Activated CD8-positive, alpha-beta memory T cell treated with anti-CD3 and anti-CD28 coated beads, Interleukin-2, amount 50 U/mL, for 24 hours (primary cell): ENCODE data around the gene NDUFA6.
"Not testable (repeated sequence)": the region's sequence is repeated elsewhere in the genome, so short reads cannot be mapped to it uniquely, and the experiment has no call there.

Source experiments
- DNase-seq: peaks from one replicate; pipeline ENCODE4 v3.0.0-alpha.2; 2020; ENCODE audit errors: extremely low read depth

The NDUFA6 gene

DNA sequence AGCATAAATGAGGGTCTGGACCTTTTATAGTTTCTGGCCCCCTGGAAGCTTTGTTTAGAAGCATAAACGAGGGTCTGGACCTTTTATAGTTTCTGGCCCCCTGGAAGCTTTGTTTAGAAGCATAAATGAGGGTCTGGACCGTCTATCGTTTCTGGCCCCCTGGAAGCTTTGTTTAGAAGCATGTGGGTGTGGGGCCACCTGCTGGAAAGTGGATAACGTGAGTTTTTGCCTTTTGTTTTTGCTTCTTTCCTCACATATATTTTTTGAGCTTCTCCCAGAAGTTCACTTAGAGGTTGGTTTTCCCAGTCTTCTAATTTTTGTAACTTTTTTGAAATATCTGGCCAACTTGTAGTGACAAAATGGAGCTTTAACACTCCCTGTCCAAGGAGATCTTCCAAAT lies 22.2 kb upstream of the NDUFA6 start:
- DNase-seq = not testable (repeated sequence)

DNA sequence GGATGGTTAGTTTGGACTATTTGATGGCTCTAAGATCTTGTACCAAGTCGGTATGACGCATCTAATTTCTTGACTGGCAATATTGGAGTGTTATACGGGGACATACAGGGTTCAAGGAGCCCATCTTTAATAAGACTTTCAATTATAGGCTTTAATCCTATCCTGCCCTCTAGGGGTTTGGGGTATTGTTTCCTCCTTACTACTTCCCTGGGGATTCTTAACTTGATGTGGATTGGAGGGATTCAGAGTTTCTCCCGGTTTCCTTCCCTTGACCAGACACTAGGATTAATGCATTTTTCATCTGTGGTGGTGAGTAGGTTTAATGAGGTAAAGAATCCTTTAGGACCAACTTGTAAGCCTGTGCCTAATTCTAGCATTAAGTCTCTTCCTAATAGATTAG lies 21.2 kb upstream of the NDUFA6 start:
- no peak for DNase-seq

DNA sequence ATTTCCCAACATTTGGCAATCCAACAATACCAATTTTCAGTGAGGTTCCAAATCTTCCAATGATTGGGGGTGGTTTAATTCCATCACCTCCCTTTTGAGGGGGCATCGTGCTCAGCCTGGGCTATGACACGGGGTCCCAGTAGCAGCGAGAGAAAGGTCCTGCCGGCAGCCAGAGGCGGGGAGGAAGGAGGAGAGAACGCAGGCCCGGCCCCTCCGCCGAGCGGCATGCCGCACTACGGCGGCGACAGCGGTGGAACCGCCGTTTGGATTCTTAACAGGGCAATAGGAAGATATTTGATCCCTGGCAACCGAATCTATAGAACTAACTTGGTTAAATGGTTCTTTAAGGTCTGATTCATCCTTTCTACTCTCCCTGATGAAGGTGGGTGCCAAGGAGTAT lies 18.3 kb upstream of the NDUFA6 start:
- no peak for DNase-seq

DNA sequence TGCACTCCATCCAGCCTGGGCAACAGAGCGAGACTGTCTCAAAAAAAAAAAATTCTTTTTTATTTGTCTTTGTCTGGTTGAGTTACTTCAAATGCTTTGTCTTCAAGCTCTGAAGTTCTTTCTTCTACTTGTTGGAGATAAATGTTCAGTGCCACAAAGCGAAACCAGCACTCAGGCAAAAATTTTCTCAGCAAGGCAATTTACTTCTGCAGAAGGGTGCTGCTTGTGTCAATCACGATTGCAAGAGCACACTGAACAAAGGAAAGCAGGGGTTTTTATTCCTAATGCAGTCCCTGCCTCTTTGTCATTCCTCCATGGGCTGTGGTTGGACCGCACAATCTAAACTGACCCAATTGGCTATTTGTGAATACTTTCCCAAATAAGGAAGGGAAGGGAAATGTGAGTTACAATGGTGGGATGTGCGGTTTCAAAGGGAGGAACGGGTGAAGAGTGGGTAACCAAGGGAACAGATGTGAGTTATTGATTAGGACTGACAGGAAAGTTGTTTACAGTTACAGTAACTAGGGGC lies 13.8 kb upstream of the NDUFA6 start:
- DNase-seq = not testable (repeated sequence)

DNA sequence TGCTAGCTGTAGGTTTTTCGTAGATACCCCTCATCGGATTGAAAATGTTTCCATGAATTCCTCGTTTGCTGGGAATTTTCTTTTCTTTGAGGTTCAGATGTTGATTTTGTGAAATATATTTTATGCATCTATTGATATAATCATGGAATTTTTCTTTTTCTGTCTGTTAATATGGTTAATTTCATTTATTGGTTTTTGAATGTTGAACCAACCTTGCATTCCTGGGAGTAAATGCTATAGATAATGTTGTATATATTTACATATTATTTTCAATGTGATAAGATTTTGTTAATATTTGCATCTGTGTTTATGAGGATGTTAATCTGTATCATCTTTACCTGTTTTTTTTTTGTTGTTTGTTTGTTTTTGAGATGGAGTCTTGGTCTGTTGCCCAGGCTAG lies 10.6 kb upstream of the NDUFA6 start:
- no peak for DNase-seq

DNA sequence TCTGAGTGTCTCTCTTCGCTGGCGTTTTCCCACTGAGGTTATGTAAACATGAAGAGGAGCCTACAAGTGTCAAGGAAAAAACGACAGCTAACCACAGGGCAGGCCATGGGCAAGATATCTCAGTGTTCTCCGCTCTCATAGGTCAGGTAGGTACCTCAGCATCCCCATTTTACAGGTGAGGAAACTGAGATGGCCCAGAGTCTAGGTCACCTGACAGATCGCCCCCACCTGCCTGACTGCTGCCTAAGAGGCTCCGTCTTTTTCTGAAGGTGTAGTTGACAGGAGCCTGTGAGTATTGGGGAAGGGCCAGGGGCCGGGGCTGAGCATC lies 847 bp upstream of the NDUFA6 start:
- DNase-seq = no peak

DNA sequence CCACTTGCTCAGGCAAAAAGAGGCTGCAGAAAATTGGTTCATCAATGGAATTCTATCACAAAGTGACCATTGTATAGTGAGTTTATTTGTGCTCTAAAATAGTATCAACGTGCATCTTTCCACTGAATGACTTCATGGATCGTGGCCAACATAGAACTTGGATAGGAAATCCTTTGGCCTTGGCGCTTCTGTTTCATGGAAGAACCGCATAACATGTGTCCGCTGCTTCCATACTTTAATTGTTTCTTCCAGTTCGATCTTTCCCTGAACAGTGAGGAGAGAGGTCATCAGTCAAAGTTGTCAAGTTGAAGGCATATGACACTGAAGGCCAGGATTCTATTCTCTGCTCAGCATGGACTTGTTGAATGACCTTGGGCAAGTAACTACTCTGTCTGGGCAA lies 4.5 kb downstream of the NDUFA6 start:
- DNase-seq = no peak

DNA sequence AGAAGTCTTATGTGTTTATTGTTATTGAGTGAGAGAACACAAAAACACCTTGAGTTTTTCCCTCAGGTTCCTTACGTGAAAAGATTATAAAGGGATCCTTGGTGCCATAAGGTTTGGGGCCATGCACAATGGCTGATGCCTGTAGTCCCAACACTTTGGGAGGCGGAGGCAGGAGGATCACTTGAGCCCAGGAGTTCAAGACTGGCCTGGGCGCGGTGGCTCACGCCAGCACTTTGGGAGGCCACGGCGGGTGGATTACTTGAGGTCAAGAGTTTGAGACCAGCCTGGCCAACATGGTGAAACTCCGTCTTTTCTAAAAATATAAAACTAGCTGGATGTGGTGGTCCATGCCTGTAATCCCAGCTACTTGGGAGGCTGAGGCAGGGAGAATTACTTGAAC lies 5.7 kb downstream of the NDUFA6 start:
- DNase-seq = no peak

DNA sequence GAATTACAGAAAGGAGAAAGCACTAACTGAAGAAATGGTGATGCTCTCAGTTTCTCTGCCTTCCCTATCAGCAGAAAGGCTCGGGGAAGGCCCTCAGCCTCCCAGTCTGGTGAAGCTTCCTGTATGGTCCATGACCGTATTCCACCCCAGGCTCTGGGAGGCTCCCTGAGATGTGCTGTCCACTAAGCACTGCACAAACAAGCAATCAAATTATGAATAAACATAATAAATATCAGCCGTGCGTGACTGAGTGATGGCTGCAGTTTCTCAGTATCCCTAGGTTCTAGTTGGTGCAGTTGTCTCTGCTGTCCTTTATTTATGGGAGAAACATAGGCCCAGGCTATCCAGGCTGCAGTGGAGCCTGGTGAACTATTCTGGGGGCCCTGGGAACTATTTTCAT lies 7.5 kb downstream of the NDUFA6 start:
- DNase-seq = no peak

DNA sequence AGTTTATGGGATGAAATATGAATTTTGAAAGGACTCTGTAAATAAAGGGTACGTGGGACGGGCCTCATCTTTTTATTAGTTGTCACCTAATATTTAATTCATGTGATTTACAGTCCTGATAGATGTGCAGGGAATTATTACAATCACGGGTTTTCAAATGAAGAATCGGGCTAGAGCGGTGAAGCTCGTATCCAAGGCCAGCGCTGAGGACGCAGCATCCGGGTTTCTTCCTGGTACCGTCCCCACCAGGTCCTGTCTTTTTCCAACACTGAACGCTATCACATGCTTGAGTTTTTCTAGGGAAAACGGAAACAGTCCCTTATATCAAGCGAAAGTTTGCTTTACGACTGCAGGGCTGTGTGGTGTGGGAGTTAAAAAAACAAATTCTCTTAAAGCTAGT lies 10.3 kb downstream of the NDUFA6 start:
- DNase-seq = no peak

DNA sequence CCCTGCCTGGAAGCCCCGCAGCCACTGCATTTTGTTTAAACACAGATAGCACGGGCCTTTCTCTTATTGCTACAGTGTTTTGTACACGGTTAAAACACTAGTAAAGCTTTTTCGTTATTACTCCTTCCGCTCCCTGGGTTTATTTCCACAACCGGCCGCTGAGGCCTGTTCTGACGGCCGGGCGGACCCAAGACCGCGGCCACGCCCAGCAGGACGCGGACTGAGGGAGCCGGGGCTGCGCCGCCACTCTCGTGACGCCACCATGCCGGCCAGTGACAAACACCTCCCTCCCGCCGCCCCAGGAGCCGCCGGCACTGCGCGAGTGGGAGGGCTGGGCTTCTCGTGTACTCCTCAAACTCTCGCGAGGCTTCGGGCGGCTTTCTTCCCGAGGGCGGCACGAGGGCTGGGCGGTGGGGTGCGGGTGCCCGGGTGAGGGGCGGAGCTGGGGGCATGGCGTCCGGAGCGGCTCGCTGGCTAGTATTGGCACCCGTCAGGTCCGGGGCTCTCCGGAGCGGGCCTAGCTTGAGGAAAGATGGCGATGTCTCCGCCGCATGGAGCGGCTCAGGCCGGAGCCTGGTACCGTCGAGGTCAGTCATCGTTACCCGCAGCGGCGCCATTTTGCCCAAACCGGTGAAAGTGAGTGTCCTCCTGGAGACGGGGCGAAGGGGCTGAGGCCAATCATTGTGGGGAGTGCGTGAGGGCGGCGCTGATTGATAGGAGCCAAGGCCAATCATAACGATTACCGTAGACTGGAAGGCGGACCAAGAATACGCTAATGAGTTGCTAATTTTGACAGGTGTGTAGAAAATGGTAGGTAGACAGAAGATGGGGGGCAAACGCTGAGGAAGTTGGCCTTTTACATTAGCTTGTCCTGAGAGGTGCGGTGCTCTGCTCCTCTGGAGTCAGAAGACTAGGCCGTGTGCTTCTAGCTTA lies 11.0 kb downstream of the NDUFA6 start, which contains the start of gene SMDT1:
Gene SMDT1 (plus strand): TSS at position 382 of the 933 bp plus-strand sequence. CDS start 69 bp downstream, at position 451.
- peak; percentile 95 for DNase-seq

DNA sequence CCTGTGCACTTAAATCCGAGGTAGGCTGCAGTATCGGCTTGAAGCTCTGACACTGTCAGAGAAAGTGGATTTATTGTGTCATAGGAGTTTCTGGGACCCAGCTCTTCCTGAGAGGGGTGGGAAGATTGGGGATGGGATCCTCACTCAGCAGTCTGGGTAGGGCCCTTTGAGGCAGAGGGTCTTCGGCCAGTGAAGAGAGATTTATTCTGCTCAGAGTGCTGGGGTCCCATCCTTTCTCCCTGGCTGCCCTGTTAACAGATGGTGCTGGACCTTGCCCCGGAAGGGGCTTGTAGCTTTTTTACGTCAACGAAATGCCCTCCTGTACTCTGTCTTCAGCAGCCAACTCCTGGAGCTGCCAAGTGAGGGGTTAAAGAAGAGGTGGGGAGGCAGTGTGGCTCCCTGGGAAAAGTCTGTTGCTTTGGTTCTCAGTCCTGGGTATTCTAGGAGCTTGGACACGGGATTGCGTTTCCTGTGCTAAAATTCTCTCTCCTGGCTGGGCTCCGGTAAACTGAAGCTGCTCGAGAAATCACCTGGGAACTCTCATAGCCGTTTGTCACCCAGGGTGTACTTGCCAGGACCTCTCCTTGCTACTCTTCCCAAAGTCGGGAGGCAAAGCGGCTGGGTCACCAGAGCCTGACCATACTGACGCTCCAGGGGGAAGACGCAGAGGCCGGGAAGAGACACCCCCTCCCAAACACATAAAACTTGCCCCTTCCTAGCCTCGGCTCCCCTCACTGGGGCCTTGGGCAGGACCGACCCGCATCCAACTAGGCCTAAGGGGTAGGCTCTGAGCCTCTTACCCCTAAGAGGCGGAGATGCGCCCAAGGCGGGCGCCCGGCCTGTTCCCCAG lies 11.9 kb downstream of the NDUFA6 start:
- DNase-seq = no peak

DNA sequence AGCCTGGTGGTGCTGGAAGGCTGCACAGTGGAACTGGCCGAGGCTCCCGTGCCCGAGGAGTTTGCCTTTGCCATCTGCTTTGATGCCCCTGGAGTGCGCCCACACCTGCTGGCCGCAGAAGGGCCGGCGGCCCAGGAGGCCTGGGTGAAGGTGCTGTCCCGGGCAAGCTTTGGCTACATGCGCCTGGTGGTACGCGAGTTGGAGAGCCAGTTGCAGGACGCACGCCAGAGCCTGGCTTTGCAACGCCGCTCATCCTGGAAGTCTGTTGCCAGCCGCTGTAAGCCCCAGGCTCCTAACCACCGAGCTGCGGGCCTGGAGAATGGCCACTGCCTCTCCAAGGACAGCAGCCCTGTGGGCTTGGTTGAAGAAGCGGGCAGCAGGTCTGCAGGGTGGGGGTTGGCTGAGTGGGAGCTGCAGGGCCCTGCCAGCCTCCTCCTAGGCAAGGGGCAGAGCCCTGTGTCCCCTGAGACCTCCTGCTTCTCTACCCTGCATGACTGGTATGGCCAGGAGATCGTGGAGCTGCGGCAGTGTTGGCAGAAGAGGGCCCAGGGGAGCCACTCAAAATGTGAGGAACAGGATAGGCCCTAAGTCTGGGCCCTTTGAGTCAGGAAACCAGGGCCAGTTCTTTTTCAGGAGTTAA lies 13.0 kb downstream of the NDUFA6 start:
- no peak for DNase-seq

DNA sequence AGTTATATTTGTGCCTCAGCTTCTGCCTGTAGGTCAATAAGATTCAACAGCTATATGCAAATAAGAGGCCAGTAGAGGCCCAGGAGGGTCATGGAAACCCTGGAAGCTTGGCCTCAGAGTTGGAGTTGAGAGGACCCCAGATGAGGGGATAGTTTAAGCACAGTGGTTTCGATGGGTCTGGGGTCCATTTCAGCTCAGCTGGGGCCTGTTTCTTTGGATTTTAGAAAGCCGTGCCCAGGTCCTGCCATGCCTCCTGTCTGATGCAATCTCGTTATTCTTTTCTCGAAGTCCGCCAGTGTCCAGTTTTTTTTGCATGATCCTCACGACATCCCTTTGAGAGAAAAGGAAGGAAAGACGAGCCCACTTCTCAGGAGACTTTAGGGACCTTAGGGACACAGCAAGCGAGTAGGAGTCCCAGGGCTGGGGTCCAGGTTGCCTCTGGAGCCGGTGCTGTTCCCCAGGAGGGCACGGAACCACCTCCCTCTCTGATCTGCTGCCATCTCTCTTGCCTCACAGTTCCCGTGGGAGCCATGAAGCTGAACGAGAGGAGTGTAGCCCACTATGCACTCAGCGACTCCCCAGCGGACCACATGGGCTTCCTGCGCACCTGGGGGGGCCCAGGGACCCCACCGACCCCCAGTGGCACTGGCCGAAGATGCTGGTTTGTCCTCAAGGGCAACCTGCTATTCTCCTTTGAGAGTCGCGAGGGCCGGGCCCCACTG lies 13.6 kb downstream of the NDUFA6 start:
- DNase-seq = no peak

DNA sequence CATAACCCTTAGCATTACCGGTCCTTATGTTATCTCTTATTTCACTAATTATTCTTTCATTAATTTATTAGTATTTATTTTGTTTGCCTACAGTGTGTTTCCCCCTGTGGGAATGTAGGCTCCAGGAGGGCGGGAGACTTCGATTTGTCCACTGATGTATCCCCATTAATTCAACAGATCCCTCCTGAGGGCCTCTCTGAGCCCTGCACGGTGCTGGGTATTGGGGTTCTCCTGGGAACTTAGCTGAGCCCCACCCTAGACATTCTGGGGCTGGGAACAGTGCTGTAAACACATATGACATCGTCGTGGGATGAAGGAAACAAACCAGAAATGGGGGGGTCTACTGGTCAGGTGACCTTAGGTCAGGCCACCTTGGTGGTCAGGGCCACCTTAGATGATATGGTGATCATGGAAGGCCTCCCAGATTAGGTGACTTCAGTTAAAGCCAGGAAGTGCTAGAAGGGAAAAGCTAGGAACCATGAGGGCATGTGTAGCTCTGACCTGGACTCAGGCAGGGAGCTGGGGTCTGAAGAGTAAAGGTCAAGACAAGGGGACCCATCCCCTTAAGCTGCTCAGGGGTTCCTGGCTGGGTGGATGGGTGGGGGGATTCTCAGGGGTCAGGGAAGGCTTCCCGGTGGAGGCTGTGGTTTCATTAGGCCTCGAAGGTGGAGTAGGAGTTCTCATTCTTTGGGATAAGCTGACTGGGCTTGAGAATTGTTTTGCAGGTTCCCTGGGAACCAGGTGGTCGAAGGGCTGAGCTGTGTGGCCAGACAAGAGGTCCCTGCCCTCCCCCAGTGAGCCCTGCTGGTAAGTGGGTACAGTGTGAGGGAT lies 15.5 kb downstream of the NDUFA6 start:
- DNase-seq = no peak

DNA sequence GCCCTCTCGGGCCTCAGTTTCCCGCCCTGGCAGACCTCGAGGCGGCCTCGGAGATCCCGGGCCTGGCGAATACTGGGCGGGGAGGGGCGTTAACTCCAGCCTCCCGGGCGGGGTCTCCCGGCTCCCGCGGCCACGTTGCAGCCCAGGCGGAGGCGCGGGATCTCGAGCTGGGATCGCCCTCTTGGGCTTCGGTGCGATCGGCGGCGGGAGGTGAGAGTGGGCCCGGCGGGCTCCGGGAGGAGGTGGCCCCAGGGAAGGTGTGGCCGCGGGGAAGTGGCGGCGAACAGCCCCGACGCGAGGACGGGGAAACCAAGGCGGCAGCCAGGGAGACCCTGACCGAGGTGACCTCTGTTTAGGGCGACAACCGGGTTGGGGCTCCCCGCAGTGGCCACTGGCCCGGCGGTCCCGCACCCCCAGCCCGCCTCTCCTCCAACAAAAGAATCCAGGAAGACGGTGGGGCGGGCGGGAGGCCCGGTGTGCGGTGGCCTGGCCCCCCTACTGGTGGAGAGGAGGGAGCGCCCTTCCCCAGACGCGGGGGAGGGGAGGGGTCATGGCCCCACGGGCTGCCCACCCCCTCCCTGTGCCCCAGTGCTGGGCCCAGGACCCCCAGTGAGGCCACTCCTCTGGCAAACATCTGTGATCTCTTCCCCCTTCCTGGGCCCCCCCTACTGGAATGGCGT lies 16.3 kb downstream of the NDUFA6 start, which contains the start of gene PHETA2:
Gene PHETA2 (plus strand): TSS at position 117 of the 680 bp plus-strand sequence. CDS start 3,046 bp downstream, outside the sequence.
- no peak for DNase-seq

DNA sequence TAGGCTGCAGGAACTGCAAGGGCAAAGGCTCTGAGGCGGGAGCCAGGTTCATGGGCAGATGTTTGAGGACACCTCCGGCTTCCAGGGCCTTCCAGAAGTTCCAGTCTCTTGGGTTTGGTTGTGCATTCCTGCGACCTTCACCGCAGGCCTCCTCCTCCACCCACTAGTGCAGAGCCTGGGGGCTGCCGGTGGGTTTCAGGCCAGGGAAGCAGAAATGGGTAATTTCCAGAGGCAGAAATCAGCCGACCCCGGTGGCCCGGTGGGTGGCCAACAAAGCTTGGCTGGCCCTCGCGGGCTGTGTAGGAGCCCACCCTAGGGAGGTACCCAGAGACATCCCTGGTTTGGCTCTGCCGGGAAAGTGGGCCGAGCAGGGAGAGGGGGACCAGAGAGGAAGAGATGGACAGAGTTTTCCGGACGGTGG lies 16.9 kb downstream of the NDUFA6 start:
- DNase-seq = no peak

DNA sequence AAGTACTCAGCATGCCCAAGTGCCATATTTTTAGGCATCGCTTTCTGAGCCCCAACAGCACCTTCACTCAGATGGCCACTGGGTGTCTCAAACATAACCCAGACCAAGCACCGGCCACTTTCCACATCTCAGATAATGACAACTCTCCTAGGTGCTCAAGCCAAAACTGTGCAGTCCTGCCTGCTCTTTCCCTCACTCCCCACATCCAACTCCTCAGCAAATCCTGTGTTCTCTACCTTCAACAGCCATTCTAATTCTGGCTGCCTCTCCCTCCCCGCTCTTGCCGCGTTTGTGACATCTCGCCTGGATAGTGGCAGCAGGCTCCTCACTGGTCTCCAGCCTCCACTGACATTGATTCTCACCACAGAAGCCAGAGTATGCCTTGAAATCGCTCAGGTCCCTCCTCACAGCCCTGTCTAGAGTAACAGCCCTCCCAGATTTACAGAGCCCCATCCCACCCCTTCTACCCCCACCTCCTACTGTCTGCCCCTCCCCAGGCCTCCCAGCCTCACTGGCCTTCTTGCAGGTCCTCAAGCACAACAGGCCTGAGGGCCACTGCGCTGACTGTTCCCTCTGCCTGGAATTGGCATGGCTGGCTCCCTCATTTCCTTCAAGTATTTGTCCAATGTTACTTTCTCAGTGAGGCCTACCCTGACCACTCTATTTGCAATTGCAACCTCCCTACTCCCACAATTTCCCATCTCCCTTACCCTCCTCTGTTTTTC lies 17.8 kb downstream of the NDUFA6 start:
- DNase-seq = no peak

DNA sequence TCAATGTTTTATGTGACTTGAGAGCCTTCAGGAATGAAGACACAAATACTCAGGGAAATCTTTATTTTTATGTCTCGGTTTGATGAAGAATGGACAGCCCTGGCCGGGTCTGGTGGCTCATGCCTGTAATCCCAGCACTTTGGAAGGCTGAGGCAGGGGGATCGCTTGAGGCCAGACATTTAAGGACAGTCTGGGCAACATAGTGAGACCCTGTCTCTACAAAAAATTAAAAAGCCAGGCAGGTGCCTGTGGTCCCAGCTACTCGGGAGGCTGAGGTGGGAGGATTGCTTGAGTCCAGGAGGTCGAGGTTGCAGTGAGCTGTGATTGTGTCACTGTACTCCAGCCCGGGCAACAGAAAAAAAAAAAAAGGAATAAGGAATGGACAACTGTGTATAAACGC lies 19.1 kb downstream of the NDUFA6 start:
- not testable (repeated sequence) for DNase-seq
